ENCODE results near the gene ACSL6. TPM values are rescaled to one million over a fixed set of nuclear protein-coding genes. Genes with fewer than 3 reads are reported as not detected.

The ACSL6 gene
- total RNA-seq, 1 donor from 2014 or later = 0.19 TPM

- DNase-seq (ENCODE audit: low spot score, unreplicated experiment) = no peak
- H3K27ac Mint-ChIP-seq = no peak overlapping the region
- H3K9me3 Mint-ChIP-seq (ENCODE audit: low read depth) = no peaks in the 10 kb centered on the region
- no peaks in the 10 kb centered on the region for H3K4me1 Mint-ChIP-seq (ENCODE audit: low read depth)
- H3K27me3 Mint-ChIP-seq = peaks cover 55% of the 10 kb centered on the region
- H3K4me3 Mint-ChIP-seq (ENCODE audit: low read depth) = no peak overlapping the region
- TF ChIP-seq, protein P1, sequence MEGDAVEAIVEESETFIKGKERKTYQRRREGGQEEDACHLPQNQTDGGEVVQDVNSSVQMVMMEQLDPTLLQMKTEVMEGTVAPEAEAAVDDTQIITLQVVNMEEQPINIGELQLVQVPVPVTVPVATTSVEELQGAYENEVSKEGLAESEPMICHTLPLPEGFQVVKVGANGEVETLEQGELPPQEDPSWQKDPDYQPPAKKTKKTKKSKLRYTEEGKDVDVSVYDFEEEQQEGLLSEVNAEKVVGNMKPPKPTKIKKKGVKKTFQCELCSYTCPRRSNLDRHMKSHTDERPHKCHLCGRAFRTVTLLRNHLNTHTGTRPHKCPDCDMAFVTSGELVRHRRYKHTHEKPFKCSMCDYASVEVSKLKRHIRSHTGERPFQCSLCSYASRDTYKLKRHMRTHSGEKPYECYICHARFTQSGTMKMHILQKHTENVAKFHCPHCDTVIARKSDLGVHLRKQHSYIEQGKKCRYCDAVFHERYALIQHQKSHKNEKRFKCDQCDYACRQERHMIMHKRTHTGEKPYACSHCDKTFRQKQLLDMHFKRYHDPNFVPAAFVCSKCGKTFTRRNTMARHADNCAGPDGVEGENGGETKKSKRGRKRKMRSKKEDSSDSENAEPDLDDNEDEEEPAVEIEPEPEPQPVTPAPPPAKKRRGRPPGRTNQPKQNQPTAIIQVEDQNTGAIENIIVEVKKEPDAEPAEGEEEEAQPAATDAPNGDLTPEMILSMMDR (IDR thresholded peaks at IDR 0.05; ENCODE audit: unreplicated experiment) = no peak
- no peaks in the 10 kb centered on the region for H3K36me3 Mint-ChIP-seq (ENCODE audit: insufficient read depth)
Measured at GRCh38 chr5:132019857-132020555, 8.5 kb upstream of the ACSL6 start.

DNA sequence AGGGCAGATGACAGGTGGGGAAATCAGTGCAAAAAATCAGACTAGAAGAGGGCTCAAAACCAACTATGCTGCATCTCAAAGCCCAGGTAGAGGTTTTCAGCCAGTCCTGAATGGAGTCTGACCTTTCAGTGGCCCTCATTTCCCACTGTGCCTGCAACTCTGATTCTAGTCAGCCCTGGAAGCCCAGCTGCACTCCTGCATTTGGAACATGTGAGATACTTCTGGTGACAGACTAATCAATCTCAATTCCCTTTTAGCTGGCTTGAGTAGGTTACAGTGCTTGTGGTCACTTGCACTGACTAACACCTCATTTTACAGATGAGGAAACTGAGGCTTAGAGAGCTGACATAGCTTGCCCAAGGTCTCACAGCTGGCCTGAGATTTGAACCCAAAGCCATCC, 7.9 kb upstream of the ACSL6 start:
- TF ChIP-seq, protein P1 (IDR thresholded peaks at IDR 0.05; ENCODE audit: unreplicated experiment) = no peak
- Mint-ChIP-seq H3K4me1 (ENCODE audit: low read depth) (no peaks in the 10 kb centered on the region), H3K27me3 (peaks cover 57% of the 10 kb centered on the region), H3K27ac (no peak overlapping the region), H3K9me3 (ENCODE audit: low read depth) (no peaks in the 10 kb centered on the region), H3K36me3 (ENCODE audit: insufficient read depth) (no peaks in the 10 kb centered on the region), H3K4me3 (ENCODE audit: low read depth) (no peak overlapping the region)
- DNase-seq (ENCODE audit: low spot score, unreplicated experiment) = no peak

DNA sequence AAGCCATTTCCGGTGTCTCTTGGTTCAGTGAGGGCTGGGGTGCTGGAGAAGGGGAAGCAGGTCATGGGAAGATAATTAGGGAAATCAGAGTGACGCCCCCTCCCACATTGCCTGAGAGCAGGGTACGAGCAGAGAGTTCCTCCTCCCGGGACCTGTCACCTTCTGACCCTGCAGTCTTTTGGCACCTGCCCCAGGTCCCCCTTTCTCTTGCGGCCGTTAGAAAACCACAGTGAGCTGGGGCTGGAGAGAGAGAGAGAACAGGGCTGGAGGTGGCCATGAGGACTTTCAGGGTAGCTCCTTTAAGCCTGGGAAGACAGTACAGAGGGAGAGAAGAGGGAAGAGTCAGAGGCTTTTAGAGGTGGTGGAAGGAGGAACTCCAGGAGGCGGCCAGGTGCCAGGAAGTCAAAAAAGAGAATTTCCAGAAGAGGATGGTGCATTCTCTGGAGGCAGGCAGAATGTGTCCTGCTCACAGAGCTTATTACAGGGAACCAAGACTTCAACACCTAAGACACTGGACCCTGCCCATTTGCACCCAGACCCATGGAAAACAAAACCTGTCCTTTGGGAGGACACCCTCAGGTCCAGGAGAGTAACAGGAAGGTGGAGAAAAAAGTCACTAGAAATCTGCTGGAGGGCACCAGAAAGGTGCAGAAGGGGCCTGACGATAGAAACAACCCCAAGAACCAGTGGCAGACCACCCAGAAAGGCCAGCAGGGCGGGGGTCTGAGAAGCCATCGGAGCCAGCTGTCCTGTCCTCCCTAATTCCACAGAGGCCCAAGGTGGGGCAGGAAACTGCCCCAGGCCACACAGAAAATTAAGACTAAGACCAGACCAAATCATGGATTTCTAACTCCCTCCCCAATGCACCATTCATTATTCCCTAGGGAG, 6.5 kb upstream of the ACSL6 start:
- DNase-seq (ENCODE audit: low spot score, unreplicated experiment) = no peak
- Mint-ChIP-seq H3K4me3 (ENCODE audit: low read depth) (no peak overlapping the region), H3K36me3 (ENCODE audit: insufficient read depth) (no peaks in the 10 kb centered on the region), H3K27me3 (peaks cover 61% of the 10 kb centered on the region), H3K9me3 (ENCODE audit: low read depth) (no peaks in the 10 kb centered on the region), H3K4me1 (ENCODE audit: low read depth) (no peaks in the 10 kb centered on the region), H3K27ac (no peak overlapping the region)
- TF ChIP-seq, protein P1 (IDR thresholded peaks at IDR 0.05; ENCODE audit: unreplicated experiment) = no peak

GRCh38 chr5:132017316-132017715, 5.9 kb upstream of the ACSL6 start:
- Mint-ChIP-seq H3K36me3 (ENCODE audit: insufficient read depth) (no peaks in the 10 kb centered on the region), H3K4me3 (ENCODE audit: low read depth) (no peak overlapping the region), H3K27me3 (peaks cover 59% of the 10 kb centered on the region), H3K4me1 (ENCODE audit: low read depth) (no peaks in the 10 kb centered on the region), H3K9me3 (ENCODE audit: low read depth) (no peaks in the 10 kb centered on the region), H3K27ac (no peak overlapping the region)
- TF ChIP-seq, protein P1 (IDR thresholded peaks at IDR 0.05; ENCODE audit: unreplicated experiment) = no peak
- no peak for DNase-seq (ENCODE audit: low spot score, unreplicated experiment)

DNA sequence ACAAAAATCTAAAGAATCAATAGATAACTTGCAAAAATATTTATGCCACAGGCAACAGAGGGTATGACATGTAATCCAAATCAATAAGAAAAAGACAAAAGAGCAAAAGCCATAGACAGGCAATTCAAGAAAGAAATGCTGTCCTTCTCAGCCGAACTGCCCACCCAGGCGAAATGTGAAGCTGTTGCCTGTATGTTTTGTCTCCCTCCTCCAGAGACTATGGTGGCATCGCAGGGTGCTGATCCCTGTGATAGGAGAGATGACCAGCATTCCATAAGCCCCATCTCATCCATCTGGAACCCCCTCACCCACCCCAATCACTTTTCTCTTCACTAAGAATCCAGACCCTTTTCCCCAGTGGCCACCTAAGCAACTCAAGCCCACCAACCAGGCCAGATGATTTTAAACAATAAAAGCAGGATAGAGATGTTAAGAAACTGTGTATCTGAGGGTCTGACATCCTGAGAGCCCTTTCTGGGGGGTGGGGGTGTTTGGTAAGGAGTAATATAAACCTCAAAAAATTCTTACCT, 5.3 kb upstream of the ACSL6 start:
- peaks cover 62% of the 10 kb centered on the region for H3K27me3 Mint-ChIP-seq
- H3K4me3 Mint-ChIP-seq (ENCODE audit: low read depth) = no peak overlapping the region
- TF ChIP-seq, protein P1 (IDR thresholded peaks at IDR 0.05; ENCODE audit: unreplicated experiment) = no peak
- no peaks in the 10 kb centered on the region for H3K36me3 Mint-ChIP-seq (ENCODE audit: insufficient read depth)
- DNase-seq (ENCODE audit: low spot score, unreplicated experiment) = no peak
- H3K9me3 Mint-ChIP-seq (ENCODE audit: low read depth) = no peaks in the 10 kb centered on the region
- H3K27ac Mint-ChIP-seq = no peak overlapping the region
- H3K4me1 Mint-ChIP-seq (ENCODE audit: low read depth) = no peaks in the 10 kb centered on the region

All from progenitor cell of endocrine pancreas (in vitro differentiated cells).